Right lobe of liver (tissue), 6 donors: ENCODE results near the gene SYNGR4. TPM values are rescaled to one million over a fixed set of nuclear protein-coding genes. Genes with fewer than 3 reads are reported as not detected.

Experiments
- ATAC-seq, 4 donors: fragments of 200-7000 bp; cut with Tn5 transposase; one replicate each; pipeline ENCODE4 v1.9.1; 2020; ENCODE audit warnings: mild to moderate bottlenecking in 4 of 4, moderate library complexity in 4 of 4
- DNase-seq, 3 donors: peaks; one replicate each; pipeline ENCODE4 v3.0.0-alpha.2; 2020
- H3K27ac ChIP-seq, 3 donors: fragments of 200-600 bp; one replicate each; pipeline ENCODE4 v1.8.0; 2022
- H3K27me3 ChIP-seq, 2 donors: fragments of 200-600 bp; one replicate each; pipeline ENCODE4 v1.8.0; 2022
- H3K36me3 ChIP-seq, 4 donors: fragments of 200-600 bp; sonication (generic) in 1 of 4; one replicate each; pipeline versions ENCODE4 v1.5.1 to v1.8.0; 2017 to 2022; ENCODE audit warnings: control low read depth in 1 of 4
- H3K4me1 ChIP-seq, 4 donors: fragments of 200-600 bp; sonication (generic) in 1 of 4; one replicate each; pipeline versions ENCODE4 v1.5.1 to v1.8.0; 2017 to 2022; ENCODE audit warnings: control low read depth in 1 of 4
- H3K4me3 ChIP-seq, 3 donors: fragments of 200-600 bp; one replicate each; pipeline ENCODE4 v1.8.0; 2022
- H3K9me3 ChIP-seq, 4 donors: fragments of 200-600 bp; sonication (generic) in 1 of 4; one replicate each; pipeline versions ENCODE4 v1.5.1 to v1.8.0; 2017 to 2022; ENCODE audit warnings: control low read depth in 1 of 4
- CTCF ChIP-seq, 4 donors: fragments of 200-600 bp in 3 of 4; fragments of 450-650 bp in 1 of 4; IDR thresholded peaks; one replicate each; pipeline versions ENCODE4 v1.5.1 to v1.8.0; 2016 to 2022; ENCODE audit warnings: antibody characterized with exemption in 4 of 4, mild to moderate bottlenecking in 2 of 4
- POLR2A ChIP-seq: fragments of 450-650 bp; IDR thresholded peaks from one replicate; pipeline ENCODE4 v1.6.1; 2017; ENCODE audit warnings: antibody characterized with exemption, mild to moderate bottlenecking
- WGBS: methylation state at CpG from one replicate; pipeline ENCODE4 v1.1.6; 2018; ENCODE audit warnings: low coverage, low lambda C conversion rate; ENCODE audit not compliant: insufficient coverage; ENCODE audit errors: missing lambda C conversion rate; 5-methylcytosine and 5-hydroxymethylcytosine counted together
- intact Hi-C, 2 donors: fragments of 100-400 bp; cut with DNase I; formaldehyde crosslinking; loops; one replicate each; pipeline versions ENCODE4 v1.11.2 to v1.14.1; 2022
- total RNA-seq, 6 experiments: library from RNA; depleted of rRNA in 2 of 6; stranded (reverse); fragments of >200 nt in 2 of 6; fragmentation: NEBNext Ultra II Directional in 3 of 6; extraction: Animal tissue kit (Norgen Biotek cat#: 25700) in 3 of 6; gene quantifications; one replicate each; pipeline versions ENCODE4 v1.1.0 to v1.2.4, GENCODE V29; 2016 to 2023
- donor health status: DM: no; HTN: yes; CAD: no.
- donor health status: DM: no; HTN: no; CAD: no.
- donor health status: DM: no; HTN: no; CAD: no.
- donor health status: DM: no; HTN: yes; CAD: no.
- donor health status: DM: no; HTN: yes; CAD: no.

SYNGR4 gene
- total RNA-seq, 6 experiments from 2014 or later = 0.80 TPM; not detected in 5

GRCh38 chr19:48393559-48394330 is 29.6 kb downstream of the SYNGR4 start, which contains the start of gene GRIN2D:
Gene GRIN2D, plus strand, starts transcription at chr19:48393668. Its CDS starts 4,725 bp downstream, at chr19:48398393.
- Histone ChIP-seq H3K27me3 (no peaks in the 10 kb centered on the region), H3K4me3 (no peak within 1 kb of the TSS), H3K27ac (no peak within 1 kb of the TSS), H3K36me3 (peaks cover 0 to 5% (median 0%) of the 10 kb centered on the region in 4 donors), H3K9me3 (no peaks in the 10 kb centered on the region), H3K4me1 (no peaks in the 10 kb centered on the region)
- DNase-seq (no peak), ATAC-seq (no peak)
- WGBS = 3% methylated on average over 10 of the region's 40 CpGs
- no peak for TF ChIP-seq CTCF (IDR thresholded peaks at IDR 0.05)
- TF ChIP-seq POLR2A = no peak
- intact Hi-C loops = no loop called here

- TF ChIP-seq POLR2A (no peak), CTCF (IDR thresholded peaks at IDR 0.05) (no peak)
- no peaks in the 10 kb centered on the region for H3K27me3 ChIP-seq
- intact Hi-C loops = no loop called here
Measured at GRCh38 chr19:48394331-48395169, 30.4 kb downstream of the SYNGR4 start.

GRCh38 chr19:48395170-48395455 is 30.9 kb downstream of the SYNGR4 start:
- TF ChIP-seq POLR2A (no peak), CTCF (IDR thresholded peaks at IDR 0.05) (no peak)
- H3K27me3 ChIP-seq = no peaks in the 10 kb centered on the region
- DNase-seq (no peak), ATAC-seq (no peak)
- no peaks in the 10 kb centered on the region for H3K9me3 ChIP-seq
- intact Hi-C loops = no loop called here
- no peaks in the 10 kb centered on the region for H3K36me3 ChIP-seq
- no peak overlapping the region for H3K4me3 ChIP-seq
- WGBS = 10% methylated on average over 6 of the region's 6 CpGs
- no peak overlapping the region for H3K27ac ChIP-seq
- no peaks in the 10 kb centered on the region for H3K4me1 ChIP-seq

More at GRCh38 chr19:48394331-48395169, 30.4 kb downstream of the SYNGR4 start:
- DNase-seq (no peak), ATAC-seq (no peak)
- no peaks in the 10 kb centered on the region for H3K36me3 ChIP-seq
- WGBS = 4% methylated on average over 33 of the region's 38 CpGs
- H3K27ac ChIP-seq = no peak overlapping the region
- no peaks in the 10 kb centered on the region for H3K4me1 ChIP-seq
- no peak overlapping the region for H3K4me3 ChIP-seq
- H3K9me3 ChIP-seq = no peaks in the 10 kb centered on the region

- WGBS = 16% methylated on average over 7 of the region's 9 CpGs
- intact Hi-C loops = no loop called here
- H3K27ac ChIP-seq = no peak overlapping the region
- DNase-seq (no peak), ATAC-seq (no peak)
- no peaks in the 10 kb centered on the region for H3K36me3 ChIP-seq
- TF ChIP-seq POLR2A (no peak), CTCF (IDR thresholded peaks at IDR 0.05) (no peak)
- H3K27me3 ChIP-seq = no peaks in the 10 kb centered on the region
- H3K9me3 ChIP-seq = no peaks in the 10 kb centered on the region
- no peak overlapping the region for H3K4me3 ChIP-seq
- no peaks in the 10 kb centered on the region for H3K4me1 ChIP-seq
Measured at GRCh38 chr19:48395499-48395898, 31.3 kb downstream of the SYNGR4 start.
